SK-N-SH (cell line): ENCODE measurements around the gene SLC2A4.
"Not testable (repeated sequence)": the region's sequence is repeated elsewhere in the genome, so short reads cannot be mapped to it uniquely, and the experiment has no call there.

Experiments used
- CHD2 ChIP-seq: fragments of 150-350 bp; IDR thresholded peaks from 2 replicates; pipeline ENCODE4 v1.6.1; 2018; ENCODE audit warnings: low read length; ENCODE audit not compliant: partially characterized antibody
- EZH2phosphoT487 ChIP-seq: fragments of 200-600 bp; sonication (generic); IDR thresholded peaks from 2 replicates; pipeline ENCODE4 v1.6.1; 2017; ENCODE audit warnings: low read depth, mixed run types, mild to moderate bottlenecking, antibody characterized with exemption, moderate library complexity, borderline replicate concordance
- FOXM1 ChIP-seq: IDR thresholded peaks from 2 replicates; pipeline ENCODE4 v1.4.0; 2012; ENCODE audit warnings: low read depth, mild to moderate bottlenecking
- JUND ChIP-seq: IDR thresholded peaks from 2 replicates; pipeline ENCODE4 v1.4.0; 2012
- MAX ChIP-seq: IDR thresholded peaks from 2 replicates; pipeline ENCODE4 v1.4.0; 2012; ENCODE audit warnings: low read depth
- MXI1 ChIP-seq: IDR thresholded peaks from 2 replicates; pipeline ENCODE4 v1.6.1; 2012; ENCODE audit warnings: mild to moderate bottlenecking, low read depth, low read length, improper control_type of control experiment
- NFIC ChIP-seq: IDR thresholded peaks from 2 replicates; pipeline ENCODE4 v1.4.0; 2012; ENCODE audit warnings: borderline replicate concordance
- POLR2AphosphoS5 ChIP-seq: IDR thresholded peaks from 2 replicates; pipeline ENCODE4 v1.6.1; 2012; ENCODE audit warnings: low read depth, low read length
- RFX5 ChIP-seq: IDR thresholded peaks from 2 replicates; pipeline ENCODE4 v1.6.1; 2012; ENCODE audit warnings: mild to moderate bottlenecking, improper control_type of control experiment, low read length
- RXRA ChIP-seq: IDR thresholded peaks from 2 replicates; pipeline ENCODE4 v1.4.0; 2012; ENCODE audit warnings: low read depth, mild to moderate bottlenecking, borderline replicate concordance
- SMC3 ChIP-seq: IDR thresholded peaks from 2 replicates; pipeline ENCODE4 v1.6.1; 2012; ENCODE audit warnings: low read depth, low read length, improper control_type of control experiment
- TAF1 ChIP-seq: IDR thresholded peaks from 2 replicates; pipeline ENCODE4 v1.6.1; 2012; ENCODE audit warnings: low read depth, mild to moderate bottlenecking, low read length, moderate library complexity, borderline replicate concordance
- TF ChIP-seq, protein P1 (sequence below): fragments of 200-600 bp; sonication (generic); IDR thresholded peaks from 2 replicates; pipeline ENCODE4 v1.6.1; 2017; ENCODE audit warnings: antibody characterized with exemption, mild to moderate bottlenecking, moderate library complexity

GRCh38 chr17:7337600-7337999 lies 56.1 kb downstream of the SLC2A4 start:
- not testable (repeated sequence) for TF ChIP-seq JUND, MAX, RFX5, SMC3, RXRA, NFIC, FOXM1, CHD2, MXI1, EZH2phosphoT487, TAF1, POLR2AphosphoS5
- TF ChIP-seq, protein P1, sequence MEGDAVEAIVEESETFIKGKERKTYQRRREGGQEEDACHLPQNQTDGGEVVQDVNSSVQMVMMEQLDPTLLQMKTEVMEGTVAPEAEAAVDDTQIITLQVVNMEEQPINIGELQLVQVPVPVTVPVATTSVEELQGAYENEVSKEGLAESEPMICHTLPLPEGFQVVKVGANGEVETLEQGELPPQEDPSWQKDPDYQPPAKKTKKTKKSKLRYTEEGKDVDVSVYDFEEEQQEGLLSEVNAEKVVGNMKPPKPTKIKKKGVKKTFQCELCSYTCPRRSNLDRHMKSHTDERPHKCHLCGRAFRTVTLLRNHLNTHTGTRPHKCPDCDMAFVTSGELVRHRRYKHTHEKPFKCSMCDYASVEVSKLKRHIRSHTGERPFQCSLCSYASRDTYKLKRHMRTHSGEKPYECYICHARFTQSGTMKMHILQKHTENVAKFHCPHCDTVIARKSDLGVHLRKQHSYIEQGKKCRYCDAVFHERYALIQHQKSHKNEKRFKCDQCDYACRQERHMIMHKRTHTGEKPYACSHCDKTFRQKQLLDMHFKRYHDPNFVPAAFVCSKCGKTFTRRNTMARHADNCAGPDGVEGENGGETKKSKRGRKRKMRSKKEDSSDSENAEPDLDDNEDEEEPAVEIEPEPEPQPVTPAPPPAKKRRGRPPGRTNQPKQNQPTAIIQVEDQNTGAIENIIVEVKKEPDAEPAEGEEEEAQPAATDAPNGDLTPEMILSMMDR, result not testable (repeated sequence)
